Stromal cell of bone marrow (primary cell): ENCODE data around the gene UGT1A4.

Source experiments
- DNase-seq: peaks from one replicate; pipeline ENCODE4 v3.0.0-alpha.2; 2012; ENCODE audit warnings: low read depth

Gene UGT1A4

GRCh38 chr2:233811732-233812131 is 93.2 kb downstream of the UGT1A4 start:
- DNase-seq, result no peak

GRCh38 chr2:233813236-233814055 is 94.9 kb downstream of the UGT1A4 start:
- no peak for DNase-seq

GRCh38 chr2:233814056-233814835 is 95.7 kb downstream of the UGT1A4 start:
- no peak for DNase-seq

- DNase-seq, result no peak
These were observed 97.3 kb downstream of the UGT1A4 start for GRCh38 chr2:233815861-233816260.

GRCh38 chr2:233816334-233816733 is 97.8 kb downstream of the UGT1A4 start:
- no peak for DNase-seq

GRCh38 chr2:233816771-233817170 is 98.2 kb downstream of the UGT1A4 start:
- DNase-seq, result no peak

- peak; percentile 29 for DNase-seq
These were observed 98.9 kb downstream of the UGT1A4 start for GRCh38 chr2:233817361-233817911.

GRCh38 chr2:233817995-233818638 is 99.6 kb downstream of the UGT1A4 start:
- no peak for DNase-seq

- DNase-seq, result no peak
These were observed 100.4 kb downstream of the UGT1A4 start for GRCh38 chr2:233818639-233819621.

- no peak for DNase-seq
These were observed 101.6 kb downstream of the UGT1A4 start for GRCh38 chr2:233819884-233820773.

GRCh38 chr2:233820774-233821105 is 102.2 kb downstream of the UGT1A4 start:
- no peak for DNase-seq

GRCh38 chr2:233821196-233821595 is 102.7 kb downstream of the UGT1A4 start:
- DNase-seq, result no peak

GRCh38 chr2:233821709-233822100 is 103.2 kb downstream of the UGT1A4 start:
- no peak for DNase-seq

- DNase-seq, result no peak
These were observed 103.7 kb downstream of the UGT1A4 start for GRCh38 chr2:233822101-233822771.
